Stimulated activated CD8-positive, alpha-beta memory T cell treated with anti-CD3 and anti-CD28 coated beads, Interleukin-4, amount 100 ng/mL, for 24 hours (primary cell): ENCODE results near the gene ASIC4.

ENCODE experiments used
- DNase-seq: peaks from one replicate; pipeline ENCODE4 v3.0.0-alpha.2; 2020; ENCODE audit warnings: low read depth

ASIC4 gene

DNA sequence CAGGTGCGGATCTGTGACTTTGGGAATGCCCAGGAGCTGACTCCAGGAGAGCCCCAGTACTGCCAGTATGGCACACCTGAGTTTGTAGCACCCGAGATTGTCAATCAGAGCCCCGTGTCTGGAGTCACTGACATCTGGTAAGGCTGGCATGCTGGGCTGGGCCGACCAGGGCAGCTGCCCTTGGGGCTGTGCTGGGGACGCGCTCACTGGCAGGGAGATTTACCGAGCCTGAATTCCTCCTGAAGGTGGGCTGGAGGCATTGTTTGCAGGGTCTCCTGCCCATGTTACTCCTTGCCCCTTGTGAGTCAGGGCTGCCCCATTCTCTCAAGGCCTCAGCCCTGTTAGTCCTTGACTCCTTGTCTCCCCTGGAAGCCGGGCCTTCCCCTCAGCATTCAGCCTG lies 34.3 kb upstream of the ASIC4 start:
- no peak for DNase-seq

- DNase-seq, result no peak
Measured at GRCh38 chr2:219482674-219483405, 31.4 kb upstream of the ASIC4 start.

GRCh38 chr2:219483451-219484342 lies 30.6 kb upstream of the ASIC4 start:
- DNase-seq, result no peak

DNA sequence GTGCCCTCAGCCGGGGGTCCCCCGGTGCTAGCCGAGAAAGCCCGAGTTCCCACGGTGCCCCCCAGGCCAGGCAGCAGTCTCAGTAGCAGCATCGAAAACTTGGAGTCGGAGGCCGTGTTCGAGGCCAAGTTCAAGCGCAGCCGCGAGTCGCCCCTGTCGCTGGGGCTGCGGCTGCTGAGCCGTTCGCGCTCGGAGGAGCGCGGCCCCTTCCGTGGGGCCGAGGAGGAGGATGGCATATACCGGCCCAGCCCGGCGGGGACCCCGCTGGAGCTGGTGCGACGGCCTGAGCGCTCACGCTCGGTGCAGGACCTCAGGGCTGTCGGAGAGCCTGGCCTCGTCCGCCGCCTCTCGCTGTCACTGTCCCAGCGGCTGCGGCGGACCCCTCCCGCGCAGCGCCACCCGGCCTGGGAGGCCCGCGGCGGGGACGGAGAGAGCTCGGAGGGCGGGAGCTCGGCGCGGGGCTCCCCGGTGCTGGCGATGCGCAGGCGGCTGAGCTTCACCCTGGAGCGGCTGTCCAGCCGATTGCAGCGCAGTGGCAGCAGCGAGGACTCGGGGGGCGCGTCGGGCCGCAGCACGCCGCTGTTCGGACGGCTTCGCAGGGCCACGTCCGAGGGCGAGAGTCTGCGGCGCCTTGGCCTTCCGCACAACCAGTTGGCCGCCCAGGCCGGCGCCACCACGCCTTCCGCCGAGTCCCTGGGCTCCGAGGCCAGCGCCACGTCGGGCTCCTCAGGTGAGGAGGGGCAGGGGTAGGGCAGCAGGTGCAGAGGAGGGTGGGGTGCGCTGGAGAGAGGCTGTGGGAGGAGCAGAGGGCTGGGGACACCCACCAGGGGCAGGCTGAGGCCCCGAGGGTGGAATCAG lies 29.7 kb upstream of the ASIC4 start:
- DNase-seq, result no peak

GRCh38 chr2:219485201-219485580 lies 29.1 kb upstream of the ASIC4 start:
- DNase-seq, result no peak

DNA sequence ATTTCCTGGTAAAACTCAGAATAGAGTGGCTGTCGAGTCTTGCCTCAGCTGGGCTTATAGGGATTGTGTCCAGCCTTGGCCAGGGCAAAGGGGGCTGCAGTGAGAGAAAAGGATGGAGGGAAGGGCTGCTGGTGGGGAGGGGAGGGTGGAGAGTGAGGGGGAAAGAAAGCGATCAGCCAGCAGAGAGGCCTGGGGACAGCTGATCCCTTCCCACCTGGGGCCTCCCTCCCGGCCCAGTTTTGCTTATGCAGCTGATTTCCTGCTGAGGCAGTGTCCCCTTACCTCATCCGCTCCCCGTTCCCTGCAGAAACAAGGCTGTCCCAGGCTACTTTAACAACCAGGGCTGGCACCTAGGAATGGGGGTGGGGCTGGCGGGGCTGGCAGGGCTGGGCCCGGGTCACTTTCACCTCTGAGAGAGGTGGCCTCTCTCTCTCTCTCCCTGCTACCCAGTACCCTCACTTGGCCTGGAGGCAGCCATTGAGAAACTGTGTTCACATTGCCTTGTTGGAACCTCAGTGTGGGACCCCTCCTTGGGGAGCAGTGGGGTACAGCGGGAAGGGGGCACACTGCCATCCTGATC lies 27.8 kb upstream of the ASIC4 start:
- DNase-seq, result no peak

GRCh38 chr2:219488149-219488843 lies 26.0 kb upstream of the ASIC4 start:
- no peak for DNase-seq

DNA sequence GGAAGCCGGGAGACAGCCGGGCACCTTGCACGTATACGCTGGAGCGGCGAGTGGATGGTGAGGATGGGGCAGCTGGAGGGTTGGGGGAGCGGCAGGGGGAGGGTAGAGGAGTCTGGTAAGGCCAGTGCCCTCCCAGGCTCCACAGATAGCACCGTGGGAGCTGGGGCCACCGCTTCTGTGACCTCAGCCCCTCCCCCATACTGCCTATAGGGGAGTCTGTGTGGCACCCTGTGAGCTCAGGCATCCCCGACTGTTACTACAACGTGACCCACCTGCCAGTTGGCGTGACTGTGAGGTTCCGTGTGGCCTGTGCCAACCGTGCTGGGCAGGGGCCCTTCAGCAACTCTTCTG lies 25.5 kb upstream of the ASIC4 start:
- no peak for DNase-seq

DNA sequence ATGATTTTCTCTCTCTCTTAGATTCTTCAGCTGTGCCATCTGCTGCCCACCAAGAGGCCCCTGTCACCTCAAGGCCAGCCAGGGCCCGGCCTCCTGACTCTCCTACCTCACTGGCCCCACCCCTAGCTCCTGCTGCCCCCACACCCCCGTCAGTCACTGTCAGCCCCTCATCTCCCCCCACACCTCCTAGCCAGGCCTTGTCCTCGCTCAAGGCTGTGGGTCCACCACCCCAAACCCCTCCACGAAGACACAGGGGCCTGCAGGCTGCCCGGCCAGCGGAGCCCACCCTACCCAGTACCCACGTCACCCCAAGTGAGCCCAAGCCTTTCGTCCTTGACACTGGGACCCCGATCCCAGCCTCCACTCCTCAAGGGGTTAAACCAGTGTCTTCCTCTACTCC lies 25.0 kb upstream of the ASIC4 start:
- DNase-seq, result no peak

GRCh38 chr2:219490186-219490585 lies 24.1 kb upstream of the ASIC4 start:
- no peak for DNase-seq

DNA sequence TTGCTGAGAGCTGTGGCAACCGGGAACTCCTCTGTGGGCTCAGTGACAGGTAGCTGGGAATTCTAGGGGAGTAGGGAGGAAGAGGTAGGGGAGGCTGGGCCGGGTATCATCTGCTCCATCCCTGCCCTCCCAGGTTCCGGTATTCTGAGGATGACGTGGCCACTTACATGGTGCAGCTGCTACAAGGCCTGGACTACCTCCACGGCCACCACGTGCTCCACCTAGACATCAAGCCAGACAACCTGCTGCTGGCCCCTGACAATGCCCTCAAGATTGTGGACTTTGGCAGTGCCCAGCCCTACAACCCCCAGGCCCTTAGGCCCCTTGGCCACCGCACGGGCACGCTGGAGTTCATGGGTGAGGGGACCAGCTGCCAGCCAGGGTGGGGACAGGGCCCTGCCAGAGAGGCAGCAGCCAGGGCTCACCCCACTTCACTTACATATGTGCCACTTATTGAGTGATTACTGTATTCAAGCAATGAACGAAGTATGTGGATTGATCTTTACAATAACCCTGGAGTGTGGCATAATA lies 23.6 kb upstream of the ASIC4 start:
- no peak for DNase-seq

DNA sequence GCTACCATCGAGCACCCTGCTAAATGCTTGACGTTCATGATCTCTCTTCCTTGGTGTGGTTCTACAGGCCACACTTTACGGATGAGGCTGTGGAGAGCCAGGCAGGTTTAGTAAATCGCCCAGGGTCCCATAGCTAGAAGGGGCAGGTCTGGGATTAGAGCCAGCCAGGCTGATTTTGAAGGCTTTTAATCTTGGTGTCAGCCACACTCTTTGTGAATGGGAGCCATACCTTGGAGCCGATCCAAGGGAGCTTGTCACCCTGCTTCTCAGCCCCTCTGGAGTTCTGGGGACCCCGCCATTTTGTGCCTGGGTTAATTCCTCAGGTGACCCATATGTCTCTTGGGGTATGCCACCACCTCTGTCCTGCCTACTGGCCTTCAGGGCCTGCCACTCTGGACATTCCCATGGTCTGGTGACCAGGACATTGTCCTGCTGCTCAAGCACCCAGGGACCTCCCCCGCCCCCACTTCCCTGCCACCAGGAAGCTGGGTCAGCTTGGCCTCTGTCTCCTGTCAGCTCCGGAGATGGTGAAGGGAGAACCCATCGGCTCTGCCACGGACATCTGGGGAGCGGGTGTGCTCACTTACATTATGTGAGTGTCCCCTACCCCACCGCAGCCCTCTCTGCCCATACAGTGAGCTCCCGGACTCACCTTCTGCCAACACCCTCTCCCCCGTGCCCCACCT lies 22.9 kb upstream of the ASIC4 start:
- no peak for DNase-seq

GRCh38 chr2:219492575-219492974 lies 21.7 kb upstream of the ASIC4 start:
- no peak for DNase-seq

DNA sequence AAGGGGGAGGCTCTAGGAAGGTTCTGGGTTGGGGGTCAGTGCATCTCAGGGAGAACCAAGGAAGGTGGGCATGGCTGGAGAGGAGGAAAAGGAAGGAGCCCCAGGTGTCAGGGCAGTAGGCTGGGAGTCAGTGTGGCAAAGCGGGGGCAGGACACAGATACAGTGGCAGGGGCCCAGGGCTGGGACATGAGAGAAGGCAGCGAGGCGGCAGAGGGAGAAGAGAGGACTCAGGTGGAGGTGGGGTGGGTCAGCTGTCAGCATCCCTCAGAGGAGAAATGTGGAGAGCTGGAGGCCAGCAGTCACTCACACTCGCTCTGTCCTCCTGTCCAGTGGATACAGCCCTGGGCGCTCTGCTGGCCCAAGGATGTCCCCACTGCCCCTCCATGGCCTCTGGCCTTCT lies 21.2 kb upstream of the ASIC4 start:
- DNase-seq, result no peak

- no peak for DNase-seq
Measured at GRCh38 chr2:219494952-219495530, 19.2 kb upstream of the ASIC4 start.

DNA sequence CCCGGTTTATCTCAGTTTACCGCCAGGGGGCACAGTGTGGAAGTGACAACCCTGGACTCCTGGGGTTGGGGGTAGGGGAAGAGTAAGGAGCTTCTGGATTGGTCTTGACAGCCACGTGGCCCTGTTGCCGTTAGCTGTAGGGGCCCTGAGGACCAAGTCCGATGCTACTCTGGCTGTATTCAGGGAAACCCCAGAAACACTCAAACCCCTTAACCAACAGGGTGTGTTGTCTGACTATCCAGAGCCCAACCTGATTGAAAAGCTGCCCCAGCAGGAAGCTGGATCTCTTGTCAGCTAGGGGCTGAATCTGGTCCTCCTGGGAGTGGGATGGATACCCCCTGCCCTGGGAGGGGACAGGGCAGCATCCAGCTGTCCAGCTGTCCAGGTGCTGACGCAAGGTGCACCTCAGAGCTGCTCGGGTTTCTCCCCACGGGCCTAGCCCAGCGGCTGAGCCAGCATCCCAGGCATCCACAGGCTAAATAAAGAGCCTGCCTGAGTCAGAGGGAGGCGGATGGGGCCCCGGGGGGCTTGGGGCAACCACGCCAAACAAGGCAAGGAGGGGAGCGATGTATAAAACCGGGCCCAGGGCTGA lies 18.7 kb upstream of the ASIC4 start:
- DNase-seq, result peak; percentile 30

GRCh38 chr2:219496247-219496824 lies 17.9 kb upstream of the ASIC4 start:
- no peak for DNase-seq

DNA sequence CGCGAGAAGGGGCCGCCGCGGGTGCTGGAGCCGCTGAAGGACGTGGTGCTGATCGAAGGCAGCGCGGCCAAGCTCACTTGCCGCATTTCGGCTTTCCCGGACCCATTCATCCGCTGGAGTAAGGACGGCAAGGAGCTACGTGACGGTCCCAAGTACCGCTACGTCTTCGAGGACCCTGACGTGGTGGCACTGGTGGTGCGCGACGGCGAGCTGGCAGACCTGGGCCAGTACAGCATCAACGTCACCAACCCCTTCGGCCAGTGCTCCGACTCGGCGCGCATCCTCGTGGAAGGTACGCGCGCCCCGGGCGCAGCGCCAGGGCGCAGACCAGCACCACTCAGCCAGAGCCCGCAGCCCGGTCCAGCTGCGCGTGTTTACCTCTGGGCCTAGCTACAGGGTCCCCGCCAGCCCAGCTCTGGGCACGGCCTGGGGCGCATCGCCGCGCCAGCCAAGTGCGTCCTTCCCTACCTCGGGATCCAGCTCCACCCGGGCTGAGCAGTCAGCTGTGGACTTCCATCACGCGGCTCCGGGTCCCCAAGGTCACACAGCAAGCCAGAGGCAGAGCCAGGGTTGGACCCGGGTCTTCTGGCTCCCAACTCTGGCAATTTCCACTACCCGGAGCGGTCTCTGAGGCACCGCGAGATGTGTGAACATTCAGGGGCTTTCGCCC lies 17.3 kb upstream of the ASIC4 start:
- no peak for DNase-seq
